SK-N-MC (cell line): ENCODE results near the gene ECE1.
"Not testable (repeated sequence)": the region's sequence is repeated elsewhere in the genome, so short reads cannot be mapped to it uniquely, and the experiment has no call there.

Experiments used
- EZH2 ChIP-seq: fragments of 200-600 bp; sonication (generic); IDR thresholded peaks from one replicate; pipeline ENCODE4 v1.6.1; 2017; ENCODE audit warnings: antibody characterized with exemption
- POLR2AphosphoS5 ChIP-seq: IDR thresholded peaks from 2 replicates; pipeline ENCODE4 v1.6.1; 2012; ENCODE audit warnings: mild to moderate bottlenecking, low read depth, low read length, borderline replicate concordance

DNA sequence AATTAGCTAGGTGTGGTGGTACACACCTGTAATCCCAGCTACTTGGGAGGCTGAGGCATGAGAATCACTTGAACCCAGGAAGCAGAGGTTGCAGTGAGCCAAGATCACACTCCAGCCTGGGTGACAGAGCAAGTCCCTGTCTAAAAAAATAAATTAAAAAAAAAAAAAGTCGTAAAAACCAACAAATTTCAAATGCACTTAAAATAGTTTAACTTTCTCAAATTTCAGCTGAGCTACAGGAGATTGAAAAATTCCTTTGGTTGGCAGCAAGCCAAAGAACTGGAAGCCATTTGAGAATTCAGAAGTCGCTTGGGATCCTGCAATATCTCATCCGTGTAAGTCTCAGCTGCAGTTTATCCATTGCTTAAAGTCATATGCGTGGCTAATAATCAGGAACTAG lies 119.4 kb downstream of the ECE1 start:
- not testable (repeated sequence) for TF ChIP-seq EZH2, POLR2AphosphoS5
